Neural crest cell (in vitro differentiated cells): Measurements from ENCODE around the gene PMEL. TPM values are rescaled to one million over a fixed set of nuclear protein-coding genes. Genes with fewer than 3 reads are reported as not detected.

ENCODE experiments used
- DNase-seq: peaks from one replicate; pipeline ENCODE4 v3.0.0; 2021; ENCODE audit warnings: low read depth, mixed read lengths, low spot score
- H3K27ac Mint-ChIP-seq: one replicate; pipeline ENCODE4 v1.8.0; 2021; ENCODE audit warnings: mild to moderate bottlenecking, mixed read lengths; ENCODE audit not compliant: unreplicated experiment
- H3K27me3 Mint-ChIP-seq: 2 replicates; pipeline ENCODE4 v1.8.0; 2021; ENCODE audit warnings: low read depth, mild to moderate bottlenecking, mixed read lengths
- H3K36me3 Mint-ChIP-seq: 2 replicates; pipeline ENCODE4 v1.8.0; 2021; ENCODE audit warnings: low read depth, mild to moderate bottlenecking, mixed read lengths
- H3K4me1 Mint-ChIP-seq: 2 replicates; pipeline ENCODE4 v1.8.0; 2021; ENCODE audit warnings: mixed read lengths
- H3K4me3 Mint-ChIP-seq: one replicate; pipeline ENCODE4 v1.8.0; 2021; ENCODE audit warnings: mild to moderate bottlenecking, mixed read lengths
- H3K9me3 Mint-ChIP-seq: 2 replicates; pipeline ENCODE4 v1.8.0; 2021; ENCODE audit warnings: mixed read lengths
- CTCF ChIP-seq: fragments of 200-600 bp; sonication (generic); conservative IDR thresholded peaks from 2 replicates; pipeline ENCODE4 v1.5.0; 2021; ENCODE audit warnings: antibody characterized with exemption, mild to moderate bottlenecking
- total RNA-seq: library from RNA; stranded (reverse); gene quantifications from 2 replicates; pipeline ENCODE4 v1.2.1, GENCODE V29; 2021

PMEL gene
- total RNA-seq, 1 donor from 2014 or later, result 36.9 TPM

DNA sequence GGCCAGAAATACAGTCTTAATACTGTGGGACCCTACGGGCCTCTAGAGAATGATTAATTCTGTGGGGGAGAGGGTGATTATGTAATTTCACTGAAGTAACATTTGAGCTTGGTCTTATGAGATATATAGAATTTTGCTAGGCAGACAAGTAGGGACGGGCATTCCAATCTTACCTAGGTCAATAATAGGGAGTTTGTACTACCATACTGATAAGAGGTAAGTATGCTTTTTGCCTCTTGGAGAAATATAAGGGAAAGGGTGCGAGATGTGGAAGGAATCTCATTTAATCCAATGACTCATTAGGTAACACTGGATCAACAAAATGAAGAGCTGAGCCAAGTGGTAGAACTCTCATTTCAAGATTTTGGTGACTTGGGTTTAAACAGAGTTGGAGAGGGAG lies 13.2 kb upstream of the PMEL start:
- TF ChIP-seq CTCF, result no peak
- DNase-seq, result no peak
- Mint-ChIP-seq H3K36me3 (peaks cover 11% of the 10 kb centered on the region), H3K27me3 (no peaks in the 10 kb centered on the region), H3K27ac (no peak overlapping the region), H3K4me3 (peak overlapping the region; percentile 24), H3K9me3 (no peaks in the 10 kb centered on the region), H3K4me1 (peaks cover 14% of the 10 kb centered on the region)

DNA sequence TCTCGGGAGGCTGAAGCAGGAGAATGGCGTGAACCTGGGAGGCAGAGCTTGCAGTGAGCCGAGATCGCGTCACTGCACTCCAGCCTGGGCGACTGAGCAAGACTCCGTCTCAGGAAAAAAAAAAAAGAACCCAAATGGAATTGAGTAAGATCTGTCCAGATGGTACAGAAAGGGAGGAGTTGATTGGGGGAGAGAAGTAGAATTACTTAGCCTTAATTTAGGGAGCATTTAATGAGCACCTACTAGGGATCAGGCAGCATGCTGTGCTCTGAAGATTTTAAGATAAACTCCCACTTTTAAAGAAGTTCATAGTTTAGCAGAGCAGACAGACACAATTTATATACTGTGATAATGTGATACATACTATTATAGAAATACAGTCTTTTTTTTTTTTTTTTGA lies 12.6 kb upstream of the PMEL start:
- H3K36me3 Mint-ChIP-seq, result peaks cover 11% of the 10 kb centered on the region
- H3K4me1 Mint-ChIP-seq, result peaks cover 14% of the 10 kb centered on the region
- TF ChIP-seq CTCF, result no peak
- no peaks in the 10 kb centered on the region for H3K27me3 Mint-ChIP-seq
- H3K27ac Mint-ChIP-seq, result no peak overlapping the region
- peak overlapping the region; percentile 27 for H3K4me3 Mint-ChIP-seq
- H3K9me3 Mint-ChIP-seq, result no peaks in the 10 kb centered on the region
- DNase-seq, result no peak

DNA sequence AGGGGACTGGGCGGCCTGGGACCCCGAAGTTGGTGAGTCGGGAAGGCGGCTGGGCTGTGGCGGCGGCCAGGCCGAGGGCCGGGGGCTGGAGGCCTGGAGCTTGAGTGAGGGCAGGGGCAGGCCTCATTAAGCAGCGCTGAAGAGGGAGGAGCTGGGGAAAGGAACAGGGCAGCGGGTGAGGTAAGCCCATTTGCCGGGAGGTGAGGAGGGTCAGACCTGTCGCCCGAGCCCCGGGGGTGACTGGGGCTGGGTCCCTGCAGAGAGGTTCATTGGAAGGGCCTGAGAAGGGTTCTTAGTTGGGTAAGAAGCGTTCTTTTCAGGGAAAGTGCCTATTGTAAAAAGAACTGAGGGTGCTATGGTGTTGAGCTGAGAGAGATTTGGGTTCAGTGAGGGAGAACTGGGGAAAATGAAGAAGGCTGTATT lies 8.5 kb upstream of the PMEL start:
- no peak overlapping the region for H3K4me3 Mint-ChIP-seq
- H3K36me3 Mint-ChIP-seq, result peaks cover 15% of the 10 kb centered on the region
- peaks cover 32% of the 10 kb centered on the region for H3K4me1 Mint-ChIP-seq
- no peaks in the 10 kb centered on the region for H3K27me3 Mint-ChIP-seq
- TF ChIP-seq CTCF, result no peak
- DNase-seq, result no peak
- no peak overlapping the region for H3K27ac Mint-ChIP-seq
- H3K9me3 Mint-ChIP-seq, result no peaks in the 10 kb centered on the region

- peaks cover 29% of the 10 kb centered on the region for H3K4me1 Mint-ChIP-seq
Measured at GRCh38 chr12:55973599-55974307, 7.9 kb upstream of the PMEL start, which contains the start of gene RAB5B. Gene RAB5B, plus strand, starts transcription at chr12:55974078. Its CDS starts 12,883 bp downstream, at chr12:55986961.

DNA sequence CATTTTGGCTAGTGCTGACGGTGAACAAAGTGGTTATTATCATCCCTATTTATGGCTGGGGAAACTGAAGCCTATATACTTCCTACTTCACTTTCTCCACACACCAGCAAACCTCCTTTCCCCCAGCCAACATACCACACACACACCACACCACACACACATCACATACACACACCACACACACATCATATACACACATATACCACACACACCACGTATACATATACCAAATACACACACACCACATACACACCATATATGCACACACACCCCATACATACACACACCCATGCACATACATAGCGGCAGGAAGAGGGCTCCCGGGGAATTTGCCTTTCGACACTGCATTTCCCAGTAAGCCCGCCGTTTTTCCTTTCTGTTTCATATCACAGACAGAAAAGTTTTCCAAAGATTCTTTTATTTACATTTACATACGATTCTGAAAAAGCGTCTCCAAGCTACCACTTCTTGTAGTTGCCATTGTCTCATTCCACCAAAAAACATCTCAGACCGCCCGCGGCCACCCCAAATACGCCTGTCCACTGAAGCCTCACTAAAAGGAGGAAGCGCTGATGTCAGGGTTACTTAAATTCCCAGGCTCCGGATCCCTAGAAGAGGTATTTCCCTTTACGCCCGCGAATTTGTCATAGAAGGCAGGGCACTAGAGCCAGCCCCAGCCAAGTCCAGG lies 7.2 kb upstream of the PMEL start:
- H3K27me3 Mint-ChIP-seq, result no peaks in the 10 kb centered on the region
- TF ChIP-seq CTCF, result no peak
- H3K4me3 Mint-ChIP-seq, result no peak overlapping the region

More at GRCh38 chr12:55973599-55974307, 7.9 kb upstream of the PMEL start, which contains the start of gene RAB5B:
- peak; percentile 87 for DNase-seq
- no peak within 1 kb of the TSS for H3K27ac Mint-ChIP-seq
- no peak within 1 kb of the TSS for H3K4me3 Mint-ChIP-seq
- no peaks in the 10 kb centered on the region for H3K27me3 Mint-ChIP-seq
- no peak for TF ChIP-seq CTCF
- H3K9me3 Mint-ChIP-seq, result no peaks in the 10 kb centered on the region
- peaks cover 12% of the 10 kb centered on the region for H3K36me3 Mint-ChIP-seq

More for the DNA sequence above, 7.2 kb upstream of the PMEL start:
- Mint-ChIP-seq H3K27ac (no peak overlapping the region), H3K9me3 (no peaks in the 10 kb centered on the region), H3K36me3 (peaks cover 14% of the 10 kb centered on the region), H3K4me1 (peaks cover 35% of the 10 kb centered on the region)
- no peak for DNase-seq
